ENCODE measurements around the gene SLC22A5. TPM values are rescaled to one million over a fixed set of nuclear protein-coding genes. Genes with fewer than 3 reads are reported as not detected.
A peak's percentile ranks its signal among the peaks of the same experiment; 100 is the strongest.

SLC22A5 gene
- total RNA-seq, 1 experiment from 2014 or later: 20.2 TPM

DNA sequence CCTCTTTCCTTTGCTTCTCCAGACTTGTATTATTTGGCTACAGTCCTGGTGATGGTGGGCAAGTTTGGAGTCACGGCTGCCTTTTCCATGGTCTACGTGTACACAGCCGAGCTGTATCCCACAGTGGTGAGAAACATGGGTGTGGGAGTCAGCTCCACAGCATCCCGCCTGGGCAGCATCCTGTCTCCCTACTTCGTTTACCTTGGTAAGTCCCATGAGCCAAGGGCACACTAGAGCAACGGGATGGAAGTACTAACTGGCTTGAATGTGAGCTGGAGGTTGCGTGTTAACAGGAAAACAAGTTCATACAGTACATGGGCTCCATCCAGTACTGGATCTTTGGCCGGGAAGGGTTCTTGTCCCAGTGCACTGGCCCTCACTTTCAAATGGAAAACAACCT lies 22.9 kb downstream of the SLC22A5 start:
- CTCF ChIA-PET: no interaction called here
- Histone ChIP-seq H3K4me1 (peaks cover 21% of the 10 kb centered on the region), H3K27me3 (replicated peaks; ENCODE audit: control insufficient read depth, insufficient read depth, low read length) (no peaks in the 10 kb centered on the region), H3K4me3 (ENCODE audit: low read depth, low read length) (no peak overlapping the region), H3K36me3 (ENCODE audit: control insufficient read depth, insufficient read depth, low read length) (no peaks in the 10 kb centered on the region; the same call in 1 of the 2 replicates), H3K9me3 (no peaks in the 10 kb centered on the region)
- Mint-ChIP-seq H3K4me3 (ENCODE audit: unreplicated experiment) (no peak overlapping the region), H3K4me1 (ENCODE audit: low read depth, unreplicated experiment) (no peaks in the 10 kb centered on the region), H3K36me3 (ENCODE audit: insufficient read depth, unreplicated experiment) (no peaks in the 10 kb centered on the region), H3K27ac (ENCODE audit: unreplicated experiment) (no peak overlapping the region), H3K27me3 (ENCODE audit: insufficient read depth, unreplicated experiment) (no peaks in the 10 kb centered on the region), H3K9me3 (ENCODE audit: unreplicated experiment) (no peaks in the 10 kb centered on the region)
- POLR2A ChIA-PET: no interaction called here
- TF ChIP-seq, protein P1, sequence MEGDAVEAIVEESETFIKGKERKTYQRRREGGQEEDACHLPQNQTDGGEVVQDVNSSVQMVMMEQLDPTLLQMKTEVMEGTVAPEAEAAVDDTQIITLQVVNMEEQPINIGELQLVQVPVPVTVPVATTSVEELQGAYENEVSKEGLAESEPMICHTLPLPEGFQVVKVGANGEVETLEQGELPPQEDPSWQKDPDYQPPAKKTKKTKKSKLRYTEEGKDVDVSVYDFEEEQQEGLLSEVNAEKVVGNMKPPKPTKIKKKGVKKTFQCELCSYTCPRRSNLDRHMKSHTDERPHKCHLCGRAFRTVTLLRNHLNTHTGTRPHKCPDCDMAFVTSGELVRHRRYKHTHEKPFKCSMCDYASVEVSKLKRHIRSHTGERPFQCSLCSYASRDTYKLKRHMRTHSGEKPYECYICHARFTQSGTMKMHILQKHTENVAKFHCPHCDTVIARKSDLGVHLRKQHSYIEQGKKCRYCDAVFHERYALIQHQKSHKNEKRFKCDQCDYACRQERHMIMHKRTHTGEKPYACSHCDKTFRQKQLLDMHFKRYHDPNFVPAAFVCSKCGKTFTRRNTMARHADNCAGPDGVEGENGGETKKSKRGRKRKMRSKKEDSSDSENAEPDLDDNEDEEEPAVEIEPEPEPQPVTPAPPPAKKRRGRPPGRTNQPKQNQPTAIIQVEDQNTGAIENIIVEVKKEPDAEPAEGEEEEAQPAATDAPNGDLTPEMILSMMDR (IDR thresholded peaks at IDR 0.05; ENCODE audit: insufficient read depth in 1 of 2, low read depth in 1 of 2, low read length in 1 of 2, severe bottlenecking in 1 of 2, unreplicated experiment in 1 of 2): no peak
- no TSS peak for BruUV-seq (replicated peaks)
- DNase-seq: no peak
- intact Hi-C loops (cut with micrococcal nuclease; ENCODE audit: unreplicated experiment): no loop called here

DNA sequence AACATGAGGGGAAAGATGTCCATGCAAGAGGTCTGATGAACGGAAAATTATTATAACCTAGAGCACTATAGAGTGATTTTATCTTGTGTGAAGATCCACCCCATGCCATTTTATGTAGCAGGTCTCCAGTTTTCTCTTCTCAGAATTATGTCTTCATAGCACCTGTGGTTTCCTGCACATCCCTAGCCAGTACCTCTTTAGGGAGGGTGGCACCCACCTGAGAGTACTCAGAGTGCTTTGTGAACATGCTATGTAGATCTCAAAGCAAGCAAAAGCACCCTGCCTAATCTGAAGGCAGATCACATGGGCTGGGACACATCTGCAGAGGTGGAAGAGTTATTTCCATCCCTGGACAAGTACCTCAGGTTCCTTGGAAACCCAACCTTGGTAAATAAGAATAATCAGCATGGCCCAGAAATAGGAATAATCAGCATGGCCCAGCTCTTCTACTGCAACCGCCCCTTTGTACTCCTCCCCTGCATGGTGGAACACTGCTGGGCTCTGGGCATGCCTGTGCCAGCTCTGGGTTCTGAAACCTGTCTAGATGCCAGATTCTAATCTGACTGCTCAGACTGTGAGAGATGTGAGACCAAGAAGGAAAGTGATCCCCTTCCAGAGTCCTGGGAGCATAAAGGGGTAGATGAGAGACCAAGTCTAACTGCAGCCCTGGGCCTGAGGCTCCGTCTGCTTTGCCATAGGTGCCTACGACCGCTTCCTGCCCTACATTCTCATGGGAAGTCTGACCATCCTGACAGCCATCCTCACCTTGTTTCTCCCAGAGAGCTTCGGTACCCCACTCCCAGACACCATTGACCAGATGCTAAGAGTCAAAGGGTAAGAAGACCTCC lies 23.7 kb downstream of the SLC22A5 start:
- ChIA-PET CTCF (interaction anchor here (0.6 kb wide), 1 partner anchor 103 kb away, joined by 6 read pairs; no protein-coding TSS in a partner anchor), POLR2A (no interaction called here)
- intact Hi-C loops (cut with micrococcal nuclease; ENCODE audit: unreplicated experiment): no loop called here
- H3K27me3 Mint-ChIP-seq (ENCODE audit: insufficient read depth, unreplicated experiment): no peaks in the 10 kb centered on the region
- H3K4me3 Mint-ChIP-seq (ENCODE audit: unreplicated experiment): no peak overlapping the region
- no peak overlapping the region for H3K4me3 ChIP-seq (ENCODE audit: low read depth, low read length)
- TF ChIP-seq, protein P1 (IDR thresholded peaks at IDR 0.05; ENCODE audit: insufficient read depth in 1 of 2, low read depth in 1 of 2, low read length in 1 of 2, severe bottlenecking in 1 of 2, unreplicated experiment in 1 of 2): no peak
- H3K36me3 Mint-ChIP-seq (ENCODE audit: insufficient read depth, unreplicated experiment): no peaks in the 10 kb centered on the region
- H3K9me3 ChIP-seq: no peaks in the 10 kb centered on the region
- peaks cover 13% of the 10 kb centered on the region for H3K4me1 ChIP-seq
- no peaks in the 10 kb centered on the region for H3K27me3 ChIP-seq (replicated peaks; ENCODE audit: control insufficient read depth, insufficient read depth, low read length)
- no peaks in the 10 kb centered on the region; the same call in 1 of the 2 replicates for H3K36me3 ChIP-seq (ENCODE audit: control insufficient read depth, insufficient read depth, low read length)
- no peak for DNase-seq
- BruUV-seq (replicated peaks): no TSS peak
- no peaks in the 10 kb centered on the region for H3K4me1 Mint-ChIP-seq (ENCODE audit: low read depth, unreplicated experiment)
- no peaks in the 10 kb centered on the region for H3K9me3 Mint-ChIP-seq (ENCODE audit: unreplicated experiment)
- no peak overlapping the region for H3K27ac Mint-ChIP-seq (ENCODE audit: unreplicated experiment)

DNA sequence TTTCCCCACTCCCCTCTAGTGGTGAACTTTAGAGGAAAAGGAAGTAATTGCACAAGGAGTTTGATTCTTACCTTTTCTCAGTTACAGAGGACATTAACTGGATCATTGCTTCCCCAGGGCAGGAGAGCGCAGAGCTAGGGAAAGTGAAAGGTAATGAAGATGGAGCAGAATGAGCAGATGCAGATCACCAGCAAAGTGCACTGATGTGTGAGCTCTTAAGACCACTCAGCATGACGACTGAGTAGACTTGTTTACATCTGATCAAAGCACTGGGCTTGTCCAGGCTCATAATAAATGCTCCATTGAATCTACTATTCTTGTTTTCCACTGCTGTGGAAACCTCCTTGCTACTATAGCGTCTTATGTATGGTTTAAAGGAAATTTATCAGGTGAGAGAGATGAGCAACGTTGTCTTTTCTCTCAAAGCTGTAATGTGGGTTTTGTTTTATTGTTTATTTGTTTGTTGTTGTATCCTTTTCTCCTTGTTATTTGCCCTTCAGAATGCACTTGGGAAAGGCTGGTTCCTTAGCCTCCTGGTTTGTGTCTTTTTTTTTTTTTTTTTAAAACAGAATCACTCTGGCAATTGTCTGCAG lies 25.3 kb downstream of the SLC22A5 start:
- no peak for DNase-seq
- no peaks in the 10 kb centered on the region for H3K9me3 Mint-ChIP-seq (ENCODE audit: unreplicated experiment)
- Histone ChIP-seq H3K27me3 (replicated peaks; ENCODE audit: control insufficient read depth, insufficient read depth, low read length) (no peaks in the 10 kb centered on the region), H3K9me3 (no peaks in the 10 kb centered on the region), H3K4me1 (no peaks in the 10 kb centered on the region), H3K36me3 (ENCODE audit: control insufficient read depth, insufficient read depth, low read length) (no peaks in the 10 kb centered on the region; the same call in 1 of the 2 replicates), H3K4me3 (ENCODE audit: low read depth, low read length) (no peak overlapping the region)
- H3K36me3 Mint-ChIP-seq (ENCODE audit: insufficient read depth, unreplicated experiment): no peaks in the 10 kb centered on the region
- POLR2A ChIA-PET: interaction anchor here (0.6 kb wide), 1 partner anchor 28 kb away, joined by 7 read pairs; no protein-coding TSS in a partner anchor
- BruUV-seq (replicated peaks): no TSS peak
- H3K4me1 Mint-ChIP-seq (ENCODE audit: low read depth, unreplicated experiment): no peaks in the 10 kb centered on the region
- TF ChIP-seq, protein P1 (IDR thresholded peaks at IDR 0.05; ENCODE audit: insufficient read depth in 1 of 2, low read depth in 1 of 2, low read length in 1 of 2, severe bottlenecking in 1 of 2, unreplicated experiment in 1 of 2): peak in 1 of 2 experiments; percentile 9
- no peak overlapping the region for H3K27ac Mint-ChIP-seq (ENCODE audit: unreplicated experiment)
- no peak overlapping the region for H3K4me3 Mint-ChIP-seq (ENCODE audit: unreplicated experiment)
- H3K27me3 Mint-ChIP-seq (ENCODE audit: insufficient read depth, unreplicated experiment): no peaks in the 10 kb centered on the region
- CTCF ChIA-PET: no interaction called here
- intact Hi-C loops (cut with micrococcal nuclease; ENCODE audit: unreplicated experiment): no loop called here
